NCI-H82 (cell line): ENCODE data around the gene IQCK.

Experiments used
- DNase-seq: peaks from one replicate; lab custom pipeline; 2025; lab: John Stamatoyannopoulos, UW

IQCK gene

DNA sequence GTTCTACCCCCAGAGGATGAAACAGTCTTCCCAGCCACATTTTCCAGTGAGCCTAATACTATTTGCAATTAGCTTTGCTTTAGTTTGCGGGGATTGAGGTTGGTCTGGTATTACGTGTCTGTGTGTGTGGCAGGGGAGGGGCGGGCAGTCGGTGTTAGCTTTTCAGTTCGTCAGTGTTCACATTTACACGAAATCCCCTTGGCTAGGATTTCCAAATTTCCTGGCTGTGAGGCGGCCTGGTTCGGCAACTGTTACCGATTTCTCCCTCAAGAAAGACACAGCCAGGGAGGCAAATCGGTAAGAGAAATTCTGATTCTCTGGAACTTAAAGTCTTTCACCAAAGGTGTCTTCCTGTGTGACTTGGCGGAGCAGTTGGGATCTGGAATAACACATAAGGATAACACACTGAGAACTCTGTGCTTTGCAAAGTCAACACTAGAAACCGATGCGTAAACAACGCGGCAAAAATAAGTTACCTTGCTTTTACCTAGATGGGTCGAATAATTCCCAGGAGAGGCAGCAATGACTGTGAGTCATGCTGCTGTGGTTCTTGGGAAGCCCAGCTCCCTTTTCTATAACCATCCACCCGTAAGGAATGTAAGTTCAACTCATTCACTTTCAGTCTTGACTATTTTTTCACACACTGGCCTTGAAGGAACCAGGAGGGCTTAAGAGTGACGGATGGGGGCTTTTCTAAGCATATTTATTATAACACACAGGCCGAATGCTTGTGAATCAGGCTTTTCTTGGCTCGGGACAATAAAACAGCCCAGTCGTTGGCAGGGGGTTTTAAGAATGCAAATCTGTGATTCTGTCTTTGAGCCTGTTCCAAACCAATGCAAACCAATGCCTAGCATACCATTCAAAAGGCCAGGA is 142.3 kb downstream of the IQCK start:
- DNase-seq, result no peak

DNA sequence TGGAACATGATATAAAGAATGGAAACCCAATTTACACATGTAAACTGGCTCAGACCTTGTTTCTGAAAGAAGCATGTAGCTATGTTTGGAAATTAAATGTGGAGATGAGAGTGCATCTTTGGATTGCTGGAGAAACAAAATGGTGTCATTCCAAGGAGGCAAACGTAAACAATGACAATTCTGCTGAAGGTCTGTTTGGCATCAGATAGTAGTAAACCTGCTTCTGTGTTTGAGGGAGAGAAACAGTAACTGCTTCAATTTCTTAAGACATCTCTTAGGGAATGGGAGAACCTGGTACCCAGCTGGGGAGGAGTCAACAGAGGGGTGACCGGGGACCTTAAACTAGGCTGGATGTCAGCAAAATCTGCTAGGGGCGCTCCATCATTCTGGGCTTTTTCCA is 143.1 kb downstream of the IQCK start:
- no peak for DNase-seq

DNA sequence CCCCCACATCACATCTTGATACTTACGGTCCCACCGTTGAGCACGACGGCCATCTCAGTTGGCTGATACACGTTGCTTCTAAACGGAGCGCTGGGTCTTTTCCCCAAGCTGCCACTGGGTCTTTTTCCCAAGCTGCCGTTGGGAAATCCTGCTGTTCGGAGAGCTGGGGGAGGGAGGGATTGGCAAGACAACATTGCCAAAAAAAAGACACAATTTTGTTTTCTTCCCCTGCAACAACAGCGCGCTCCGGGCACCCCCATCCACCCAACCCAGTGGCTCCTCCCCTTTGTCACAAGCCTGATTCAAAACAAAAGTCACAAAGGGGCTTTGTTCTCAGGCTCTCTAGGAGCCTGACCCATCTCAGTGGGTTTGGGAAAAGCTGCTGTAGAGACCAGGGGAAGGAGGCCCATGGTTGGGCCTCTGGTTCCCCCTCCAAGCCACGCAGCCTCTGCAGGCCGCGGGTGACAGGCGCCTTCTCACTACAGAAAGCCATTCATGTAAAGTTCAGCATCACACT is 143.8 kb downstream of the IQCK start:
- DNase-seq, result no peak

DNA sequence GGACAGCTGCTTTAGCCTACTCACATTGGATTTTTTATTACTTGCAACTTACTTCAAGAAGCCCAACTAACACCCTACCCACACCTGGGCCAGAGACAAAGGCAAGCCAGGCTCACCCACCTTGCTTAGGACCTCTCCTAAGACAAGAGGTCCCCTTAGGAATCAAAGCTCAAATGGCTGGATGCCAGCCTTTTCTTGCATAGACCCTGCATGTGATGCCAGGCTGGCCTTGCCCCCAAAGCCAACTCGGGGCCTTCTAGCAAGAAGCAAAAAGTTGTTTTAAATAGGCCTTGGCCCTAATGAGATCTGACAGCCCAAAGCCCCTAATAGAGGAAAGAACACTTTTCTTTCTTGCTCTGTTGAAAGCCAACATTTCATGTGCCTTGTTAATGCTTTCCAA is 145.9 kb downstream of the IQCK start:
- DNase-seq, result no peak

DNA sequence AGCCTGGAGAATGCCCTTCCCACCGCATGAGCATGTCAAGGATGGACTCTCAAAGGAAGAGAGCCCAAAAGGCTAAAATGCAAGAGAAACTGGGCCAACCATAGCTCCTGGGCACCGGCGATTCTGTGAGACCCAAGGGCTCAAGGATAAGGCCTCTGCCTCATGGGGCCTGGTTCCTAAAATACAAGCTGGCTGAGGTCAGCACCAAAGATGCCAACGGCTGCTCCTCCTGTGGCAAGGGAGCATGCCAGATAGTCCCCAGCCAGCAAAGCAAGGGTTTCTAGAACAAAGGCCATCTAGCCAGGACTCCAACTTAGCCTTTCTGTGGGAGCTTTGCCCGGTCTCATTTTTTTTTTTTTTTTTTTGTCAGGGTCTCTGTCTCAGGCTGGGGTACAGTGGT is 146.5 kb downstream of the IQCK start:
- DNase-seq, result no peak

DNA sequence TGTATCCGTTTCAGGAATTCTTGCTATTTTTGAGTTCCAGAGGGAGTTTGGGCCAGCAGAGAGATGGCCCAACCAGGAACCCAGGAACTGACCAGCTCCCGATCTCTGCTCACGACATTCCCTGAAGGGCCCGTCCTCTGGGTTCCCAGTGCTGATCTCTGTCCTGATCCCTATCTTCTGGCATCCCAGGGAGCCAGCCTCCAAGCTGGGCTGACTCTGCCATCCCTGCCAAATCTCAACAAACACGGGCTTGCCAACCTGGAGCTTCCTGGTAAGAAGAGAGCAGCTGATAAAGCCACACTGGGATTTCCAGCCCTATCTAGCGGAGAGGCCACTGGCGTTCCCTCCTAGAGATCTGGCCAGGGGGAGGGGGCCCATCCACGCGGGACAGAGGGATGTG is 150.3 kb downstream of the IQCK start:
- no peak for DNase-seq

DNA sequence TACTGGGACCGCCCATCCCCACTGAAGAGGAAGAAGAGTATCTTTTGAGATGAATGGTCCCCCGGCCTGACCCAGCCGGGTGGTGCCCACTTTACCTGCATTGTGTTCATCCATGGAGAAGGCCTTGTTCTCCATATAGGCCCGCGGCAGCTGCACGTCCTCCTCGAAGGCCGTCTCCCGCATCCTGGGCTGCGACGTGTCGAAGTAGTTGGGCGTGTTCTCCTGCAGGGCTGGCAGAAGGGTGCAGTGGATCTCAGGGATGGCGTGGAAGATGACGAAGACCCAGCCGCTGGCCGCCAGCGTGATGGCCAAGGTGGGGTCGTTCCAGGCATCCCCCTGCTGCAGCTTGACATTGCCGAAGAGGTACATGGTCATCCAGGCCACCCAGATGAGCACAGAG is 153.7 kb downstream of the IQCK start:
- no peak for DNase-seq

DNA sequence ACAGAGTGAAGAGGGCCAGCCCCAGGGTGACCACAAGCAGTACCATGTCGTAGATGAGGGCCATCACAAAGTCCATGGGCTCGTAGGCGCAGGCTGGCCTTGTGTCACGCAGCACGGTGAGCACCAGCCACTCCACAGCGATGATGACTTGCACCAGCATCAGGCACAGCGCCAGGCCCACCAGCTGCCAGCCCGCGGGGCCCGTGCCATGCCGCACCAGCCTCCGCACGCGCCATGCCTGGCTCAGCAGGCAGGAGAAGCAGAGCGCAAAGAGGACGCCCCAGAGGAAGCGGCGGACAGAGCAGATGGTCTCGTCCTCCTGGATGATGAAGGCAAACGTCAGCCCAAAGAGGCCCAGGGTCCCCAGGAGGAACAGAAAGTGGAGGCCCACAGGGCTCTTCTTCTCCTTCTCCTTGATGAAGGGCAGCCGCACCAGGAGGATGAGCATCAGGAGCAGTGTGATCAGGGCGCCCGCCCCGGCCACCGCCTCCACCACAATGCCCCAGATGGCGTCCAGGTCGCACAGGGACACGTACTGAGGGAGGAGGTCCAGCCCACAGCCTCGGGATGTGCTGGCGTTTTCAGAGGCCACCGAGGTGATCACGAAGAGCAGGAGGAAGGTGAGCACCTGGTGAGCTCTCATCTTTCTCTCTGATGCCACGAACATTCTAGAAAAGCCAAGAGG is 154.2 kb downstream of the IQCK start:
- DNase-seq, result no peak

DNA sequence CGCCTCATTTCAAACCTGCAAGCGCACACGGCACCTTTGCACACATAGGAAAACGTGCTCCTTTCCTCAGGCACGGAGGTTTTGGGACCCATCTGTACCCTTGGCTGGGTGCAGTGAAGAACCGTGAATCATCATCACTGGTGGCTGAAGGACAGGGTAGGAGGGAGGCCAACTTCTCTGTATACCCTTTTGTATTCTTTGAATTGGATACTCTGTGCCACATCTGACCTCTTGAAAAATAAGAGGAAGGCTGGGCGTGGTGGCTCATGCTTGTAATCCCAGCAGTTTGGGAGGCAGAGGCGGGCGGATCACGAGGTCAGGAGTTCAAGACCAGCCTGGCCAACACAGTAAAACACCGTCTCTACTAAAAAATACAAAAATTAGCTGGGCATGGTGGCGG is 154.9 kb downstream of the IQCK start:
- DNase-seq, result no peak

DNA sequence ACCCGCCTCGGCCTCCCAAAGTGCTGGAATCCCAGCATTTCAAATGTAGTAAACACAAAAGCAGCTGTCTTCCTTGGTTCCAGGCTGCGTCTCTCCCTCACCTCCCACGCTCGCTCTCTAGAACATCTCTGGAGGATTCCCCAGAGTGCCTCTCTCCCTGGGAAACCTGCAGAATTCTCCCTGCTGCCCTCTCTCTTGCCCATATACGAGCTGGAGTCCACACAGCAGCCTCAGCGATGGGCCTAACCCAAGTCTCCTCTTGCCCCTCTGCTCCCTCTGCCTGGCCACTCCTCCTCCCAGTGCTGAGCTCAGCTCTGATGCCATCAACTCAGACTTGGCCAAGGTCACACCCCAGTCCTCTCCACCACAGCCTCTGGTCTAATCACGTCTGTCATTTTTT is 156.0 kb downstream of the IQCK start:
- no peak for DNase-seq

DNA sequence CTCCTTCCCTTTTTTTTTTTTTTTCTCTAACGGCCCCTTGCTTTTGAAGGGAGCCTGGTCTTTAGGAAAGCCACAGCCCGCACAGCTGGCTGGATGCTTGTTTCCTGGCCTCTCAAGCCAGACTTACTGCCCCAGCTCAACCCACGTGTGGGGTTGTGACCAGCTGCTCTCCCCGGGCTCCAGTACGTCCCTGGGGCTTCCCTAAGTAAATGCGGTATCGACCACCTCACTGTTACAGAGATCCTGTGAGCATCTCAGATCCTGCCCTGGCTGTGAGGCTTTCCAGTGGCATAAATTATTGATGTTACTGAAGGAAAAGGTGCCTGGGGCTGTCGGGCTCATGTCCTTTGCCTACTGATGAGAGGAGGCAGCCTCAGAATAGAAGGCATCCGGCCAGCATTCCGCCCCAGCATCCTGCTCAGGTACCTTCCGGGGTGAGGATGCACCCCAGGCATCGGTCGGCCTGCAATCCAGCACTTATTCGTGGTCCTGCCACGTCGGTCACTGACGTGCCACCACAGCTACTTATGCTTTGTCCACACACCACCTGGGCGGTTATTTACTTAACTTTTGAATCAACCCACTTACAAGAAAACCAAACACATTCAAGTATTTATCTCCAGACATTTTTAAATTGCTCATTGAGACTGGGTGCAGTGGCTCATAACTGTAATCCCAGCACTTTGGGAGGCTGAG is 156.9 kb downstream of the IQCK start:
- DNase-seq, result peak; percentile 46

DNA sequence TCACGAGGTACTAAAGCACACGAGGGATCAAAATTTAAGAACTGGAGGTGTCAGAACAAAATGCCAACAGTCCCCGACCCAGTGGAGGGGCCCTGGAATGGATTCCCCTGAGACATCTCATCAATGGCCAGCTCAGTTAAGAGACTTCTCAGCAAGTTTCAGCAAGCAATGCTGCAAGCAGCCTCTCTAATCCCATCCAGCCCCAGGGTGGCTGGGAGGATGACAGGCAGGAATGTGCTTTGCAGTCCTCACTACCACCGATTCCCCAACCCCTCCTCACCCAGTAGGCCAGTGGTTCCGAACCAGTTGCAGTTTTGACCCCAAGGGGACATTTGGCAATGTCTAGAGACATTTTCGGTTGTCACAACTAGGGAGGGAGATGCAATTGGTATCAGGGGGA is 157.8 kb downstream of the IQCK start:
- peak; percentile 10 for DNase-seq

DNA sequence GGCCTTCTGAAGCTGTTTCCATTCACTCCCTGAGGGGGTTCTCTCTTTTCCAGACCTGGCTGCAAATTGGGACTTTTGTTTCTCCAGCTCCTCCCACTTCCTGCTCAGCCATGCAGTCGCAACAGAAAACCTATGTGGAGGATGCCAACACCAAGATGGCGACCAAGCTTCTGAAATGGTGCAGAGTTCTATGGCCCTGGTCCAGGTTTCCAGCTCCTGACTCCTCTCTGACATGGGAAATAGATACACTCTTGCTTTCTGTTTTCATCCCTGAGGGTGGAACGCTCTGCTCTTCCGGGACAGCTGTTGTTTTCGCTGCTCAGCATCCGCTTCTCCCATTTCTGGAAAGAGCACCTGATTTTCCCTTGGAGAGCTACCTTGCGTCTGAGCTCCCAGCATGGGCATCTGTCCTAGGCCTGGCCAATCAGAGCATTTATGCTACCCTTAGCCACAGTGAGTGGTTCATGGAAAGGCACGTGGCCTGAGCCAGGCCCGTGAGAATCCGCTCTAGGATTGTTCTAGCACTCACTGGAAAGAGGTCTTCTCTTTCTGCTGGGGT is 158.5 kb downstream of the IQCK start:
- no peak for DNase-seq

DNA sequence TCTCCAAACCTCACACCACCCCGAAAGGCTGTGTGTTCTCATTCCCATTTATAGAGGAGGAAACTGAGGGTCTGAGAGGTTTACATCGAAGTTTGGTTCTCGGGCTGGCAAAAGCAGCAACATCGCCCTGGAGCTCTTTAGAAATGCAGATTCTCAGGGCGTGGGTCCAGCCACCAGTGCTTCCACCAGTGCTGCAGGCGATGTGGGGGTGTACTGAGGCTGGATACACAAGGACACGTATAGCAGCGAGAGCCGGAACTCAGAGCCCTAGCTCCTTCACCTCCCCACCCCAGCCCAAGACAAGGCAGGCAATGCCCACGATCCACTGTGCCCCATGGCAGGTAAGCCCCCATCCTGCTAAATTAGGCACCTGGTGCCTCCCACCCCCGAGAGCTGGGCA is 160.7 kb downstream of the IQCK start:
- DNase-seq, result no peak

DNA sequence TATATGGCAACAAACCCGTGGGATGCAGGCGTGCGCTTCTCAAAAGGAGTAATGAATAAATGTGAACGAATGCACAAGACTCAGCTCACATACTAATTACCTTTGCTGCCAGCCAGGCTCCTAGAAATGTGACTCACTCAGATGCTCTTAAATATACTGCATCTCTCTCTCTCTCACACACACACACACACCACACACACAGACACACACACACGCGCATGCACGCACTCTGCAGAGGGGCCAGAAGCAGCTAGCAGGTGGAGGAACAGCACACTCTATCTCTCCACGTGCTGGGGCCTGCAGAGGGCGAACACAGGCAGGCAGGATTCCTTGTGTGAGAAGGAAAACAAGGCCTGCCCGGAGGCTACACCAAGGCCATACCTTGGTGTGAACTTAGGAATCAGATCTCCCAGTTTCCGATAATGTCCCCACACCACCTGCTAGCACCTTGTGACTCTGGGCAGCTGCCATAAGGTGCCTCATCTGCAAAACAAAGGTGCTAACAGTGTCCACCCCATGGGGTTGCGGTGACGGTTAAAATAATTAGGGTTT is 161.2 kb downstream of the IQCK start:
- peak; percentile 50 for DNase-seq

DNA sequence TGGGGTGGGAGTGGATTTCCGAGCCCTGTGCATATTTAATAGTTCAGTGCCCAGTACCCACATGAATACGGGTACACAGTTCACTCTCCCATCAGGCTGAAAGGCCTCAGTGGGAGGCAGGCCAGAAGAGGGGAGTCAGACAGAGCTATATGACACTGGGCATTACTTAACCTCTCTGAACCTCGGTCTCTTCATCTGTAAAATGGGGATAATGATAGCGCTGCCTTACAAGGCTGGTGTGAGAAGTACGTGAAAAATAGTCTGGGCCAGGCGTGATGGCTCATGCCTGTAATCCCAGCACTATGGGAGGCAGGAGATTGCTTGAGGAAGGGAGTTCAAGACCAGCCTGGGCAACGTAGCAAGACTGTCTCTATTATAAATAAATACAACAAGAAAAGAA is 163.0 kb downstream of the IQCK start:
- no peak for DNase-seq

DNA sequence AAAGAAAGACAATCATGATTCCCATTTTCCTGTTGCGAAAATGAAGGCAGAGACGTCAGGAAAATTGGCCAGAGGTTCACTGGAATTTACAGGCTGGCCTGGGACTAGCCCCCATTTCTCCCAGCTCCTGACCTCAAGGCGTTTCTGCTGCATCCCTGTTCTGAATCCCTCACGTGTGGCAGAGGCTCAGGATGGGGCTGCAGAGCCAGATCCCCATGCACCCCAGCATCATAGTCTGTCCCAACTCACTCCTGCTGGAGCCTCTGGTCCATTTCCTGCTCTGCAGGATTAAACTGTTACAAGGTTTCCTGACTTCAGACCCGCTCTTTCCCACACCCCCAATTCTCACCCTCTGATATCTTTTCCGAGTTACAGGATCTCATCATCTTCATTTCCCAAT is 163.7 kb downstream of the IQCK start:
- no peak for DNase-seq

DNA sequence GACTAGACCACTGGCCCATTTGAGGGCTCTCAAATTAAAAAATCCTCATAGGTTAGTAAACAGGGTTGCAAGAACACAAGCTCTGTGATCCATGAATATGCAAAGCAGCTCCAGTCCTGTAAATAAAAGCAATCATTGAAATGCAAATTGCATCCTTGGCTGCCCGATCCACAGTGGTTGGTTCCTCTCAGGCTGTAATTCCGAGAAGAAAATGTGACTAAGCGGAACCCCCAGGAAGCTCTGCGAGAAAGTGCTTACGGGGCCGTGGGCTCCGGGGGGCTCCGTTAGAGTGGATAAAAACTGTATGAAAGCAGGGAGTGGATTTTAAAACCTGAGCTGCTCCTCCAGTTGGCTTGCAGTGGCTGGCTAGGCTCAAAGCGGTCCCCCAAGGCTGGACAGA is 164.1 kb downstream of the IQCK start:
- DNase-seq, result no peak

DNA sequence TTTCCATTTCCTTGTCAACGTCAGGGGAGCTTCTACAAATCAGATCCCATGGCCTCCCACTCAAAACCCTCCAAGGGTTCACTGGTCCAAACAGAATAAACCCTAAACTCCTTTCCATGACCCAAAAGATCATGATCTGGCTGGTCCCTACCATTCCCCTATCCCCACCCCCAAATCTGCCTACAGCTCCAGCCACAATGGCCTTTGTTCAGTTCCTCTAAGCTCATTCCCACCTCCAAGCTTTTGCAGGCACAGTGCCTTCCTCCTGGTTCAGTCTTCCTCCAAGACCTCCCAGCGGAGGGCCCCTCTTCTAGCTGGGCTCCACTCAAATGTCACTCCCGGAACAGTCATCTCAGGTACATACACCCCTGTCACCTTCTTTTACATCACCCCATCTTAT is 164.6 kb downstream of the IQCK start:
- DNase-seq, result peak; percentile 9

DNA sequence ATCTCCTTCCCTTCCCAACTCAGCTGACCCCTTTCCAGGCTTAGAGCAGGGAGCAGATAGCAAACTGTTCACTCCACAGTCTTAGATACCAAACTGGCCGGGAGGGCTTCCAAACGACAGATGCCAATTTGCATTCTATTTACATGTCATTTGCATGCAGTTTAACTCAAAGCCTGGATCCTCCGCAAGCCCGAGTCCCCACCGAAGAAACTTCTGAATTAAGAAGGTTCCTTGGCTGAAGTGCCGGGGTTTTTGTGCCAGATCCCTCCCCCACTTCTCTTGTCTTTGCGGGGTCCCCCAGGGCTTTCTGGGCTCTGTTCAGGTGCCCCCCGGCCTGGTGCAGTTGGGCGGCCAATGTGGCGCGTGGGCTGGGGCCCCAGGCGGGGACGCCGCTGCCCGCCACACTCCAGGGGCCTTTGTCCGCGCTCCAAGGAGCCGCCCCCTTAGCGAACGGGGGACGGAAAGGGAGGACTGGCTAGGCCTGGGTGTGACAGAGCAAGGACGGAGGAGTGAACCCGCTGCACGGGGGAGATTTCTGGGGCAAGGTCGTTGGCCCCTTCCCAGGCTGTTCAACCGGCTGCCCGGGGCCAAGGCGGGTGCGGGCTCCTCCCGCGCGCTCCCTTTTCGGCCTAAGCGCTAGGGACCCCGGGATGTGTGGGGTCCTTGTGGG is 165.4 kb downstream of the IQCK start:
- DNase-seq, result peak; percentile 53

DNA sequence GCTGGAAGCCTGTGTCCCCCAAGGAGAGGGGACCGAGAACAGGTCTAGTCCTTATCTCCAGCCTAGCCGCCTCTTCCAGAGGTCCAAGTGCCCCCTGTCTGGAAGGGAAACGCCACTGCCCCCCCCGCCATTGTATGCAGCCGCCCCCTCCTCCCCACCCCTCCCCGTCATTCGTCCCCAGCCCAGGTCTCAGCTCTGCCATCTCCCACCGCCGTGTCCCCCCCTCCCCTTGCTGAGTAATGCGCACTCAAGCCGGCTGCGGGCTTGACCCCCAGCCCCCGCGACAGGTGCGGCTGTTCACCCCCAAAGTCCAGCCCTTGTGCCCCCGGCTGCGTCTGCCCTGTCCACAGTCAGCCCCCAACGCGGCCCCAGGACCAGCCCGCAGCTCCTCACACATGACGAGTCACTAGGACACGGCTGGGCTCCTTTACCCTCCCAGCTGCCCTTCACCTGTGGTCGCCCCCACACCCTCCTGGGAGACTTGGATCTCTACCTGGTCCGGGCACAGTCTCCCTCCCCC is 166.0 kb downstream of the IQCK start:
- peak; percentile 48 for DNase-seq
